GM23248 (cell line): ENCODE measurements around the gene CDC37.

ENCODE experiments used
- EZH2 ChIP-seq: fragments of 200-600 bp; sonication (generic); IDR thresholded peaks from 2 replicates; pipeline ENCODE4 v1.6.1; 2018; ENCODE audit warnings: antibody characterized with exemption, mild to moderate bottlenecking; ENCODE audit not compliant: insufficient read depth, poor library complexity, severe bottlenecking
- EZH2phosphoT487 ChIP-seq: fragments of 200-600 bp; sonication (generic); IDR thresholded peaks from 2 replicates; pipeline ENCODE4 v1.6.1; 2018; ENCODE audit warnings: antibody characterized with exemption, moderate library complexity, mild to moderate bottlenecking, low read depth; ENCODE audit not compliant: insufficient read depth

DNA sequence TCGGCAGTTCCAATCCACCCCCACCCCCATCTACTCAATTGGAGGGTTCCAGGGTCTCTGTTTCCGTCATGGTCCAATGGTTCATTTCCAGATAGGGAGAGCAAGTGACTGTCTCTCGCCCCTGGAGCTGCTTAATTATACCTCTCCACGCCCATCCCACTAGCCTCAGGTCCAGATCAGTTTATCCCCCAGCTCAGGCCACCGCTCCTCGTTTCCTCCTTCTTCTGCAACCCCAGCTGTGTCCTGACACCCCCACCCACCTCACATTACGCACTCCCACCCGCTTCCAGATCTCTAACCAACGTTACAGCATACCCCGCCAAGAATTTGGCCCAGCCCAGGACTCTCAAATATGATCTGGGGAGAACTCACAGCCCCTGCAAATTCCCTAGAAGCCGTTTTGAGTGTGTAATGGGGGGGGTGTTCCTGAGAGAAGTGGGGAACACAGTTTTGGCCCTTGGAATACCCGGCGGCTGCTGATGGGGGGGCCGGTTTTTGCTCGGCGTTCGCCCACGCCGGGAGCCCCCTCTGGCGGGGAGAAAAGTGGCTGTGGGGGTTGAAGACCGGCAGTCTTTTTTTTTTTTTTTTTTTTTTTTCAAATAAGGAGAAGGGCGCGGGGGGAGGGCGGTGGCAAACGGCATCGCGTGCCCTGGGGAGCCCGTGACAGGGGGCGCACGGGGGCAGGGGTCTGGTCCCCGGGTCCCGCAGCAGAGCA is 15.3 kb upstream of the CDC37 start:
- peak; percentile 6 for TF ChIP-seq EZH2
- TF ChIP-seq EZH2phosphoT487: 0 out of 2 replicates have a peak, but pooled peaks have one; percentile 39
